ENCODE measurements around the gene APOL1.
A peak's percentile ranks its signal among the peaks of the same experiment; 100 is the strongest.
"Not testable (repeated sequence)": the region's sequence is repeated elsewhere in the genome, so short reads cannot be mapped to it uniquely, and the experiment has no call there.

Gene APOL1

GRCh38 chr22:36225333-36225922 lies 27.5 kb upstream of the APOL1 start:
- no peak for DNase-seq (ENCODE audit: extremely low read depth in 1 of 2, low read depth in 1 of 2)

GRCh38 chr22:36226189-36226588 lies 26.7 kb upstream of the APOL1 start:
- no peak for DNase-seq (ENCODE audit: extremely low read depth in 1 of 2, low read depth in 1 of 2)

GRCh38 chr22:36227396-36227795 lies 25.5 kb upstream of the APOL1 start:
- DNase-seq (ENCODE audit: extremely low read depth in 1 of 2, low read depth in 1 of 2), result no peak

- DNase-seq (ENCODE audit: extremely low read depth in 1 of 2, low read depth in 1 of 2), result no peak
These were observed 25.1 kb upstream of the APOL1 start for GRCh38 chr22:36227806-36228205.

- DNase-seq (ENCODE audit: extremely low read depth in 1 of 2, low read depth in 1 of 2), result not testable (repeated sequence)
These were observed 24.6 kb upstream of the APOL1 start for GRCh38 chr22:36228369-36228768.

- no peak for DNase-seq (ENCODE audit: extremely low read depth in 1 of 2, low read depth in 1 of 2)
These were observed 24.0 kb upstream of the APOL1 start for GRCh38 chr22:36228944-36229343.

- DNase-seq (ENCODE audit: extremely low read depth in 1 of 2, low read depth in 1 of 2), result not testable (repeated sequence)
These were observed 23.3 kb upstream of the APOL1 start for GRCh38 chr22:36229649-36230048.

- DNase-seq (ENCODE audit: extremely low read depth in 1 of 2, low read depth in 1 of 2), result not testable (repeated sequence)
These were observed 21.9 kb upstream of the APOL1 start for GRCh38 chr22:36231051-36231450.

- DNase-seq (ENCODE audit: extremely low read depth in 1 of 2, low read depth in 1 of 2), result no peak
These were observed 20.1 kb upstream of the APOL1 start for GRCh38 chr22:36232715-36233401.

- DNase-seq (ENCODE audit: extremely low read depth in 1 of 2, low read depth in 1 of 2), result no peak
These were observed 19.1 kb upstream of the APOL1 start for GRCh38 chr22:36233796-36234195.

GRCh38 chr22:36234213-36234612 lies 18.7 kb upstream of the APOL1 start:
- no peak for DNase-seq (ENCODE audit: extremely low read depth in 1 of 2, low read depth in 1 of 2)

- no peak for DNase-seq (ENCODE audit: extremely low read depth in 1 of 2, low read depth in 1 of 2)
These were observed 18.0 kb upstream of the APOL1 start for GRCh38 chr22:36234919-36235318.

GRCh38 chr22:36235585-36235984 lies 17.3 kb upstream of the APOL1 start:
- no peak for DNase-seq (ENCODE audit: extremely low read depth in 1 of 2, low read depth in 1 of 2)

- DNase-seq (ENCODE audit: extremely low read depth in 1 of 2, low read depth in 1 of 2), result no peak
These were observed 16.3 kb upstream of the APOL1 start for GRCh38 chr22:36236388-36237319.

GRCh38 chr22:36237462-36238372 lies 15.2 kb upstream of the APOL1 start:
- no peak for DNase-seq (ENCODE audit: extremely low read depth in 1 of 2, low read depth in 1 of 2)

GRCh38 chr22:36238373-36239149 lies 14.4 kb upstream of the APOL1 start:
- no peak for DNase-seq (ENCODE audit: extremely low read depth in 1 of 2, low read depth in 1 of 2)

GRCh38 chr22:36239150-36239400 lies 13.9 kb upstream of the APOL1 start:
- no peak for DNase-seq (ENCODE audit: extremely low read depth in 1 of 2, low read depth in 1 of 2)

- DNase-seq (ENCODE audit: extremely low read depth in 1 of 2, low read depth in 1 of 2), result peak; percentile 55 to 67
These were observed 13.3 kb upstream of the APOL1 start, which contains the start of gene APOL2 for GRCh38 chr22:36239401-36240171. Gene APOL2 (minus strand): TSS chr22:36239527. CDS start chr22:36233162, 6,365 bp downstream.

GRCh38 chr22:36243986-36244385 lies 8.9 kb upstream of the APOL1 start:
- no peak for DNase-seq (ENCODE audit: extremely low read depth in 1 of 2, low read depth in 1 of 2)
